Loucy (cell line): ENCODE data around the gene HSPA6.
"Not testable (repeated sequence)": the region's sequence is repeated elsewhere in the genome, so short reads cannot be mapped to it uniquely, and the experiment has no call there.

Experiments
- H2AFZ ChIP-seq: fragments of 200-600 bp; sonication (generic); 2 replicates; pipeline ENCODE4 v1.6.0; 2016; ENCODE audit warnings: antibody characterized with exemption, mild to moderate bottlenecking, low read length, moderate library complexity
- H3F3A ChIP-seq: fragments of 200-600 bp; 2 replicates; pipeline ENCODE4 v1.6.0; 2016; ENCODE audit warnings: antibody characterized with exemption, low read depth, mild to moderate bottlenecking
- H3K27me3 ChIP-seq: fragments of 200-600 bp; sonication (generic); 2 replicates; pipeline ENCODE4 v1.6.1; 2014; ENCODE audit warnings: low read length, mild to moderate bottlenecking; ENCODE audit not compliant: insufficient read depth, poor library complexity, severe bottlenecking
- H3K36me3 ChIP-seq: fragments of 200-600 bp; sonication (generic); 2 replicates; pipeline ENCODE4 v1.6.1; 2016; ENCODE audit warnings: low read length; ENCODE audit not compliant: insufficient read depth
- H3K4me1 ChIP-seq: fragments of 200-600 bp; sonication (generic); 2 replicates; pipeline ENCODE4 v1.5.1; 2014; ENCODE audit warnings: low read length, mild to moderate bottlenecking; ENCODE audit not compliant: insufficient read depth, poor library complexity, severe bottlenecking
- H3K4me2 ChIP-seq: fragments of 200-600 bp; sonication (generic); 2 replicates; pipeline ENCODE4 v1.6.0; 2014; ENCODE audit warnings: antibody characterized with exemption, low read length, low read depth, mild to moderate bottlenecking; ENCODE audit not compliant: poor library complexity, severe bottlenecking
- H3K4me3 ChIP-seq: fragments of 200-600 bp; sonication (generic); 2 replicates; pipeline ENCODE4 v1.5.1; 2014; ENCODE audit warnings: low read length, mild to moderate bottlenecking, mixed read lengths; ENCODE audit not compliant: poor library complexity, severe bottlenecking
- H3K79me2 ChIP-seq: fragments of 200-600 bp; sonication (generic); 2 replicates; pipeline ENCODE4 v1.6.1; 2014; ENCODE audit warnings: low read length; ENCODE audit not compliant: insufficient read depth
- H3K9ac ChIP-seq: fragments of 200-600 bp; sonication (generic); 2 replicates; pipeline ENCODE4 v1.6.0; 2014; ENCODE audit warnings: mild to moderate bottlenecking, low read depth, low read length, moderate library complexity; ENCODE audit not compliant: poor library complexity, severe bottlenecking
- H3K9me2 ChIP-seq: fragments of 200-600 bp; sonication (generic); replicated peaks from 2 replicates; pipeline ENCODE4 v1.6.1; 2016; ENCODE audit warnings: low read depth, low read length, mixed read lengths
- H3K9me3 ChIP-seq: fragments of 200-600 bp; sonication (generic); 2 replicates; pipeline ENCODE4 v1.6.1; 2014; ENCODE audit warnings: mild to moderate bottlenecking, antibody characterized with exemption, low read length, low read depth; ENCODE audit not compliant: insufficient read depth
- H4K20me1 ChIP-seq: fragments of 200-600 bp; sonication (generic); 2 replicates; pipeline ENCODE4 v1.6.0; 2014; ENCODE audit warnings: antibody characterized with exemption, low read length, mild to moderate bottlenecking; ENCODE audit not compliant: insufficient read depth, poor library complexity, severe bottlenecking

HSPA6 gene

GRCh38 chr1:161566602-161566960 is 42.2 kb downstream of the HSPA6 start:
- H3K9ac ChIP-seq, H3F3A ChIP-seq, H3K9me3 ChIP-seq, H3K9me2 ChIP-seq, H3K4me3 ChIP-seq, H3K4me2 ChIP-seq, H3K36me3 ChIP-seq, H3K4me1 ChIP-seq, H4K20me1 ChIP-seq, H2AFZ ChIP-seq, H3K79me2 ChIP-seq, H3K27me3 ChIP-seq: not testable (repeated sequence)

GRCh38 chr1:161571703-161572102 is 47.4 kb downstream of the HSPA6 start:
- not testable (repeated sequence) for H3K27me3 ChIP-seq, H4K20me1 ChIP-seq, H3K4me1 ChIP-seq, H2AFZ ChIP-seq, H3F3A ChIP-seq, H3K9me3 ChIP-seq, H3K4me3 ChIP-seq, H3K9me2 ChIP-seq, H3K9ac ChIP-seq, H3K36me3 ChIP-seq, H3K79me2 ChIP-seq, H3K4me2 ChIP-seq
